Endothelial cell of umbilical vein (primary cell): ENCODE measurements around the gene KIF17. TPM values are rescaled to one million over a fixed set of nuclear protein-coding genes. Genes with fewer than 3 reads are reported as not detected.

Experiments
- BruUV-seq: library from RNA; stranded (reverse); fragments of 400-500 nt; replicated peaks from 2 replicates; lab custom pipeline; 2021; lab: Mats Ljungman, UMichigan
- CTCF ChIA-PET: fragments of 300-600, 350-600 bp; sonication (Branson Sonifier 250); formaldehyde crosslinking; loops from one replicate; lab custom pipeline; 2021; ENCODE audit warnings: antibody characterized with exemption, inconsistent platforms; lab: Charles Lee
- POLR2A ChIA-PET: fragments of 300-600, 350-600 bp; sonication (Branson Sonifier 250); formaldehyde crosslinking; loops from one replicate; lab custom pipeline; 2021; ENCODE audit warnings: antibody characterized with exemption, inconsistent platforms; lab: Charles Lee
- DNase-seq: peaks from one replicate; pipeline ENCODE4 v3.0.0-alpha.2; 2011; ENCODE audit warnings: low read depth, low spot score
- FAIRE-seq: peaks from 2 replicates; lab custom pipeline; 2011; peaks lifted over from hg19 to GRCh38; lab: Jason Lieb, UNC
- H2AFZ ChIP-seq: 2 replicates; pipeline ENCODE4 v1.6.0; 2012; ENCODE audit warnings: low read depth, low read length, control low read depth, inconsistent platforms
- H3K27ac ChIP-seq: 2 replicates; pipeline ENCODE4 v1.5.1; 2011; ENCODE audit warnings: low read depth, mild to moderate bottlenecking, control low read depth, low read length, moderate library complexity; ENCODE audit not compliant: insufficient read depth
- H3K27me3 ChIP-seq, 2 experiments: 2 replicates each; pipeline versions ENCODE4 v1.6.0 to v1.6.1; 2011; ENCODE audit warnings: low read length in 2 of 2, mixed read lengths in 1 of 2; ENCODE audit not compliant: control insufficient read depth in 2 of 2, insufficient read depth in 2 of 2
- H3K36me3 ChIP-seq, 2 experiments: 2 replicates in 1 of 2; 3 replicates in 1 of 2; pipeline ENCODE4 v1.5.1; 2011; ENCODE audit warnings: low read length in 2 of 2, mild to moderate bottlenecking in 1 of 2, moderate library complexity in 1 of 2; ENCODE audit not compliant: control insufficient read depth in 2 of 2, insufficient read depth in 2 of 2; ENCODE audit errors: extremely low read depth in 1 of 2
- H3K4me1 ChIP-seq: 3 replicates; pipeline ENCODE4 v1.5.1; 2011; ENCODE audit warnings: mild to moderate bottlenecking, low read length; ENCODE audit not compliant: control insufficient read depth, insufficient read depth; ENCODE audit errors: extremely low read depth
- H3K4me2 ChIP-seq: 2 replicates; pipeline ENCODE4 v1.6.1; 2011; ENCODE audit warnings: low read length, control low read depth, mixed read lengths; ENCODE audit not compliant: insufficient read depth
- H3K4me3 ChIP-seq, 3 experiments: fragments of 200-600 bp in 1 of 3; sonication (generic), shearing (Covaris generic) in 1 of 3; replicated peaks in 1 of 3; 2 replicates each; pipeline ENCODE4 v1.5.1; 2011 to 2016; ENCODE audit warnings: control low read depth in 3 of 3, low read length in 3 of 3, mild to moderate bottlenecking in 2 of 3, inconsistent platforms in 1 of 3, low read depth in 1 of 3, moderate library complexity in 1 of 3; ENCODE audit not compliant: insufficient read depth in 1 of 3
- H3K79me2 ChIP-seq: 2 replicates; pipeline ENCODE4 v1.6.0; 2012; ENCODE audit warnings: low read length, inconsistent platforms; ENCODE audit not compliant: control insufficient read depth, insufficient read depth
- H3K9ac ChIP-seq: replicated peaks from 2 replicates; pipeline ENCODE3; 2011; ENCODE audit warnings: low read length, control low read depth; ENCODE audit not compliant: insufficient read depth; ENCODE audit errors: extremely low read depth
- H3K9me1 ChIP-seq: replicated peaks from 3 replicates; pipeline ENCODE4 v1.6.0; 2011; ENCODE audit warnings: mild to moderate bottlenecking, low read length; ENCODE audit not compliant: control insufficient read depth, insufficient read depth; ENCODE audit errors: extremely low read depth
- H3K9me3 ChIP-seq: replicated peaks from 2 replicates; pipeline ENCODE4 v1.5.1; 2012; ENCODE audit warnings: low read length, inconsistent platforms; ENCODE audit not compliant: control insufficient read depth, insufficient read depth
- H4K20me1 ChIP-seq: replicated peaks from 2 replicates; pipeline ENCODE3; 2011; ENCODE audit warnings: mild to moderate bottlenecking, low read length; ENCODE audit not compliant: control insufficient read depth, insufficient read depth; ENCODE audit errors: extremely low read depth
- CTCF ChIP-seq, 2 donors: IDR thresholded peaks; 1 replicate in 1 of 2; 2 replicates in 1 of 2; pipeline ENCODE4 v1.5.1; 2011; ENCODE audit warnings: low read length in 2 of 2, mild to moderate bottlenecking in 2 of 2, moderate library complexity in 2 of 2, control low read depth in 1 of 2, inconsistent platforms in 1 of 2, low read depth in 1 of 2; ENCODE audit not compliant: insufficient read depth in 1 of 2; ENCODE audit errors: extremely low read depth in 1 of 2
- EZH2 ChIP-seq: IDR thresholded peaks from 2 replicates; pipeline ENCODE4 v1.6.1; 2012; ENCODE audit warnings: borderline replicate concordance, low read depth, mild to moderate bottlenecking, moderate library complexity, low read length, inconsistent platforms; ENCODE audit not compliant: severe bottlenecking
- FOS ChIP-seq: IDR thresholded peaks from 2 replicates; pipeline ENCODE4 v1.6.1; 2011; ENCODE audit warnings: mild to moderate bottlenecking, low read length, moderate library complexity, borderline replicate concordance; ENCODE audit not compliant: insufficient read depth
- GATA2 ChIP-seq: IDR thresholded peaks from 2 replicates; pipeline ENCODE4 v1.7.0; 2011; ENCODE audit warnings: low read depth, mild to moderate bottlenecking, moderate library complexity, mixed read lengths, low read length; ENCODE audit not compliant: insufficient read length, insufficient read depth
- JUN ChIP-seq: IDR thresholded peaks from 2 replicates; pipeline ENCODE4 v1.6.1; 2011; ENCODE audit warnings: borderline replicate concordance, low read depth; ENCODE audit not compliant: insufficient read length, insufficient read depth
- MAX ChIP-seq: IDR thresholded peaks from 2 replicates; pipeline ENCODE4 v1.6.1; 2011; ENCODE audit not compliant: insufficient read depth, insufficient read length
- MYC ChIP-seq: IDR thresholded peaks from one replicate; pipeline ENCODE4 v1.6.1; 2011; ENCODE audit warnings: mild to moderate bottlenecking, low read depth, low read length
- POLR2A ChIP-seq: IDR thresholded peaks from 2 replicates; pipeline ENCODE4 v1.6.1; 2012; ENCODE audit warnings: low read depth, mild to moderate bottlenecking, control low read depth, low read length
- POLR2AphosphoS5 ChIP-seq: IDR thresholded peaks from 2 replicates; pipeline ENCODE4 v1.6.1; 2012; ENCODE audit warnings: low read depth, mild to moderate bottlenecking, control low read depth, low read length, moderate library complexity; ENCODE audit not compliant: insufficient read depth
- dilution Hi-C: fragments of 300-500 bp; cut with MboI; formaldehyde crosslinking; loops from one replicate; pipeline ENCODE4 v1.15.0; 2019; ENCODE audit warnings: low sequenced_read_pairs; ENCODE audit not compliant: extremely low pct_ligation_motif_present
- intact Hi-C: fragments of 100-400 bp; cut with micrococcal nuclease; formaldehyde crosslinking; loops from one replicate; pipeline ENCODE4 v1.10.0; 2022
- polyA plus RNA-seq, 4 experiments: library from polyadenylated mRNA; depleted of rRNA in 3 of 4; stranded (reverse) in 3 of 4; unstranded in 1 of 4; fragments of >200 nt; gene quantifications; 2 replicates each; pipeline versions ENCODE4 v1.2.1 to v1.2.3, GENCODE V29; 2011 to 2012; ENCODE audit warnings: missing spikeins in 1 of 4
- total RNA-seq: library from RNA; stranded (reverse); gene quantifications from 2 replicates; pipeline ENCODE4 v1.2.3, GENCODE V29; 2021

KIF17 gene
- total and polyA plus RNA-seq, 2 donors (not counting 3 experiments of a cell fraction or from before 2014, with no cell fraction given): 1.1 to 1.5 TPM

- no peaks in the 10 kb centered on the region for H4K20me1 ChIP-seq
- CTCF ChIA-PET: no interaction called here
- no peaks in the 10 kb centered on the region for H3K9me3 ChIP-seq
- H3K27me3 ChIP-seq: peaks cover 5 to 6% of the 10 kb centered on the region in 2 experiments
- H3K4me1 ChIP-seq: peaks cover 17% of the 10 kb centered on the region
- H3K36me3 ChIP-seq: peaks cover 2 to 5% of the 10 kb centered on the region in 2 experiments
- dilution Hi-C loops: no loop called here
- H3K4me3 ChIP-seq: no peak overlapping the region
- TF ChIP-seq JUN (no peak), MYC (no peak), MAX (no peak), EZH2 (no peak), GATA2 (no peak), POLR2AphosphoS5 (no peak), FOS (no peak), POLR2A (no peak), CTCF (IDR thresholded peaks at IDR 0.05; ENCODE audit: extremely low read depth in 1 of 2, insufficient read depth in 1 of 2, low read depth in 1 of 2, low read length in 2 of 2) (no peak)
- POLR2A ChIA-PET: no interaction called here
- intact Hi-C loops: no loop called here
- FAIRE-seq: no peak
- H3K27ac ChIP-seq: no peak overlapping the region
- no peak overlapping the region for H3K4me2 ChIP-seq
- no peaks in the 10 kb centered on the region for H3K9me1 ChIP-seq
- H3K9ac ChIP-seq: no peak overlapping the region
- no TSS peak for BruUV-seq
- DNase-seq: no peak
- H2AFZ ChIP-seq: no peak overlapping the region
- no peaks in the 10 kb centered on the region for H3K79me2 ChIP-seq
Measured at GRCh38 chr1:20735581-20736111, 17.8 kb upstream of the KIF17 start.
